22Rv1 (cell line): Measurements from ENCODE around the gene DIAPH2.

Source experiments
- ZFX ChIP-seq: fragments of 450-650 bp; IDR thresholded peaks from 2 replicates; pipeline ENCODE4 v1.6.1; 2017; ENCODE audit warnings: antibody characterized with exemption, borderline replicate concordance
- TF ChIP-seq, protein P1 (sequence below): fragments of 450-650 bp; IDR thresholded peaks from 2 replicates; pipeline ENCODE4 v1.5.1; 2017; ENCODE audit warnings: mild to moderate bottlenecking

DNA sequence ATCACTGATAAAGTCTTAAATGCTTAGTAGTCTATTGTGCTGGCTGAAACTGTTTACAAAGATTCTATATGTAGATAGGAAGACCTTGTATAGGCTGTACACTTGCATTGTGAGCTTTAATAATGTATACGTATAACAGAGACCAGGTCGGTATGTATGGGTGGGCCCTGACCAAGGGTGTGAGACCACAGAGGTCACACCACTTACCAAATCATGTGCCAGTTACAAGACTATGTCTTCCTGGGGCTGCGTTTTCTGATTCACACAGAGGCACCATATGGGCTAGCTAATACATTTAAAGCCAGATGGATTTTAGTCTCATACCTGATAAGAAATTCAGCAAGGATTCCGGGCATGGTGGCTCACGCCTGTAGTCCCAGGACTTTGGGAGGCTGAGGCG, 8.8 kb downstream of the DIAPH2 start:
- TF ChIP-seq, protein P1, sequence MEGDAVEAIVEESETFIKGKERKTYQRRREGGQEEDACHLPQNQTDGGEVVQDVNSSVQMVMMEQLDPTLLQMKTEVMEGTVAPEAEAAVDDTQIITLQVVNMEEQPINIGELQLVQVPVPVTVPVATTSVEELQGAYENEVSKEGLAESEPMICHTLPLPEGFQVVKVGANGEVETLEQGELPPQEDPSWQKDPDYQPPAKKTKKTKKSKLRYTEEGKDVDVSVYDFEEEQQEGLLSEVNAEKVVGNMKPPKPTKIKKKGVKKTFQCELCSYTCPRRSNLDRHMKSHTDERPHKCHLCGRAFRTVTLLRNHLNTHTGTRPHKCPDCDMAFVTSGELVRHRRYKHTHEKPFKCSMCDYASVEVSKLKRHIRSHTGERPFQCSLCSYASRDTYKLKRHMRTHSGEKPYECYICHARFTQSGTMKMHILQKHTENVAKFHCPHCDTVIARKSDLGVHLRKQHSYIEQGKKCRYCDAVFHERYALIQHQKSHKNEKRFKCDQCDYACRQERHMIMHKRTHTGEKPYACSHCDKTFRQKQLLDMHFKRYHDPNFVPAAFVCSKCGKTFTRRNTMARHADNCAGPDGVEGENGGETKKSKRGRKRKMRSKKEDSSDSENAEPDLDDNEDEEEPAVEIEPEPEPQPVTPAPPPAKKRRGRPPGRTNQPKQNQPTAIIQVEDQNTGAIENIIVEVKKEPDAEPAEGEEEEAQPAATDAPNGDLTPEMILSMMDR: no peak
- no peak for TF ChIP-seq ZFX
